Transverse colon (tissue), 4 donors: ENCODE results near the gene DDX3X. TPM values are rescaled to one million over a fixed set of nuclear protein-coding genes. Genes with fewer than 3 reads are reported as not detected.
"Not testable (repeated sequence)": the region's sequence is repeated elsewhere in the genome, so short reads cannot be mapped to it uniquely, and the experiment has no call there.

Experiments
- DNase-seq: peaks from one replicate; pipeline ENCODE4 v3.0.0-alpha.2; 2019
- H3K27ac ChIP-seq, 4 donors: fragments of 200-600 bp; sonication (generic); 2 replicates each; pipeline ENCODE4 v1.5.1; 2016 to 2018; ENCODE audit warnings: inconsistent platforms in 4 of 4
- H3K27me3 ChIP-seq: fragments of 200-600 bp; sonication (generic); 2 replicates; pipeline ENCODE4 v1.5.1; 2017; ENCODE audit warnings: inconsistent platforms
- H3K36me3 ChIP-seq, 4 donors: fragments of 200-600 bp; sonication (generic); 2 replicates each; pipeline ENCODE4 v1.5.1; 2017 to 2019; ENCODE audit warnings: inconsistent platforms in 4 of 4
- H3K4me1 ChIP-seq, 4 donors: fragments of 200-600 bp; sonication (generic); 2 replicates each; pipeline ENCODE4 v1.5.1; 2017 to 2020; ENCODE audit warnings: inconsistent platforms in 4 of 4
- H3K4me3 ChIP-seq, 4 donors: fragments of 200-600 bp; sonication (generic); 1 replicate in 1 of 4; 2 replicates in 3 of 4; pipeline versions ENCODE4 v1.5.1 to v1.6.1; 2017 to 2019; ENCODE audit warnings: inconsistent platforms in 4 of 4
- H3K9me3 ChIP-seq, 2 donors: fragments of 200-600 bp; sonication (generic); 2 replicates each; pipeline ENCODE4 v1.5.1; 2017 to 2019; ENCODE audit warnings: inconsistent platforms in 2 of 2
- CTCF ChIP-seq, 5 experiments: fragments of 200-600 bp in 3 of 5; fragments of 450-650 bp in 2 of 5; sonication (generic) in 3 of 5; IDR thresholded peaks; 1 replicate in 2 of 5; 2 replicates in 3 of 5; pipeline ENCODE4 v1.5.1; 2016 to 2017; ENCODE audit warnings: antibody characterized with exemption in 5 of 5, inconsistent platforms in 3 of 5, mild to moderate bottlenecking in 2 of 5, moderate library complexity in 1 of 5
- EP300 ChIP-seq: sonication (generic); formaldehyde crosslinking; IDR thresholded peaks from one replicate; pipeline ENCODE4 v1.6.1; 2017; ENCODE audit warnings: antibody characterized with exemption, low read depth
- POLR2A ChIP-seq: fragments of 450-650 bp; IDR thresholded peaks from one replicate; pipeline ENCODE4 v1.6.1; 2016; ENCODE audit warnings: antibody characterized with exemption, mild to moderate bottlenecking, moderate library complexity
- POLR2AphosphoS5 ChIP-seq, 3 donors: sonication (generic); formaldehyde crosslinking; IDR thresholded peaks; one replicate each; pipeline ENCODE4 v1.6.1; 2016; ENCODE audit warnings: antibody characterized with exemption in 3 of 3
- WGBS, 2 donors: methylation state at CpG; one replicate each; pipeline ENCODE4 v1.1.5; 2018; ENCODE audit warnings: low coverage in 1 of 2; 5-methylcytosine and 5-hydroxymethylcytosine counted together
- in situ Hi-C, 4 donors: fragments of 200-750 bp; cut with MboI; loops; one replicate each; pipeline versions ENCODE4 v1.15.0 to v1.15.1; 2017; ENCODE audit warnings: low sequenced_read_pairs in 3 of 4, low pct_ligation_motif_present in 1 of 4, low pct_unique_long_range_greater_than_20kb in 1 of 4
- intact Hi-C: fragments of 100-400 bp; cut with DNase I; formaldehyde crosslinking; loops from one replicate; pipeline ENCODE4 v1.15.1; 2023; ENCODE audit warnings: low total_unique reads
- total RNA-seq, 4 donors: library from RNA; depleted of rRNA; stranded (reverse); fragments of >200 nt; gene quantifications; one replicate each; pipeline ENCODE4 v1.1.0, GENCODE V29; 2016

DDX3X gene
- total RNA-seq = 100 to 1,000 TPM; 133 to 242 (median 165) TPM

- H3K4me1 ChIP-seq = peaks cover 0 to 21% (median 11%) of the 10 kb centered on the region in 4 donors
- no peaks in the 10 kb centered on the region for H3K9me3 ChIP-seq
- TF ChIP-seq POLR2A = peak; percentile 99
- TF ChIP-seq EP300 = no peak
- TF ChIP-seq CTCF (IDR thresholded peaks at IDR 0.05) = peak in 2 of 5 experiments; percentile 40 to 54
- peak; percentile 99 to 100 (median 99) for TF ChIP-seq POLR2AphosphoS5 (IDR thresholded peaks at IDR 0.05)
- H3K27ac ChIP-seq = peak within 1 kb of the TSS; percentile 99 to 100 (median 100)
- in situ Hi-C loops = no loop called here
- no peaks in the 10 kb centered on the region for H3K27me3 ChIP-seq
- H3K36me3 ChIP-seq = no peaks in the 10 kb centered on the region
- peak; percentile 93 for DNase-seq
- H3K4me3 ChIP-seq = peak within 1 kb of the TSS; percentile 85 to 98 (median 92)
- intact Hi-C loops = loop anchor here (5.0 to 10.0 kb wide), 2 partner anchors 59 to 247 kb away; partner anchors contain the start of gene USP9X
- WGBS, 2 donors = 0 to 9% methylated on average over 7 to 47 of the region's 47 CpGs
These were observed at the start of gene DDX3X for GRCh38 chrX:41333744-41334362. Gene DDX3X, plus strand, starts transcription at chrX:41334162. Its CDS starts 91 bp downstream, at chrX:41334253.

GRCh38 chrX:41285928-41286327 lies 48.0 kb upstream of the DDX3X start:
- intact Hi-C loops, H3K4me3 ChIP-seq, H3K27ac ChIP-seq, H3K36me3 ChIP-seq, H3K9me3 ChIP-seq, H3K27me3 ChIP-seq, H3K4me1 ChIP-seq, DNase-seq: not testable (repeated sequence)
- in situ Hi-C loops = loop anchor here in 1 of 4 donors (25.0 kb wide), 1 partner anchor 476 kb away; no protein-coding TSS in a partner anchor
- 95% methylated on average over 21 of the region's 21 CpGs; no CpG with 5 or more reads in 1 of the 2 donors for WGBS, 2 donors

- Histone ChIP-seq H3K27me3 (no peaks in the 10 kb centered on the region), H3K27ac (no peak overlapping the region), H3K4me3 (no peak overlapping the region), H3K36me3 (no peaks in the 10 kb centered on the region), H3K4me1 (no peaks in the 10 kb centered on the region), H3K9me3 (no peaks in the 10 kb centered on the region)
- intact Hi-C loops (no loop called here), in situ Hi-C loops (loop anchor here in 1 of 4 donors (25.0 kb wide), 1 partner anchor 474 kb away; no protein-coding TSS in a partner anchor)
- TF ChIP-seq EP300 (no peak), POLR2A (no peak), CTCF (IDR thresholded peaks at IDR 0.05) (no peak), POLR2AphosphoS5 (IDR thresholded peaks at IDR 0.05) (no peak)
- 75% methylated on average over 6 of the region's 6 CpGs; no CpG with 5 or more reads in 1 of the 2 donors for WGBS, 2 donors
- no peak for DNase-seq
These were observed 45.3 kb upstream of the DDX3X start for GRCh38 chrX:41288641-41289040.

GRCh38 chrX:41289095-41289494 lies 44.9 kb upstream of the DDX3X start:
- Histone ChIP-seq H3K27me3 (no peaks in the 10 kb centered on the region), H3K4me3 (no peak overlapping the region), H3K36me3 (no peaks in the 10 kb centered on the region), H3K27ac (no peak overlapping the region), H3K4me1 (no peaks in the 10 kb centered on the region), H3K9me3 (no peaks in the 10 kb centered on the region)
- in situ Hi-C loops = loop anchor here in 1 of 4 donors (25.0 kb wide), 1 partner anchor 473 kb away; no protein-coding TSS in a partner anchor
- intact Hi-C loops = no loop called here
- no peak for TF ChIP-seq POLR2AphosphoS5 (IDR thresholded peaks at IDR 0.05)
- TF ChIP-seq CTCF (IDR thresholded peaks at IDR 0.05) = no peak
- TF ChIP-seq EP300 = no peak
- WGBS, 2 donors = 69% methylated on average over 3 of the region's 3 CpGs; no CpG with 5 or more reads in 1 of the 2 donors
- DNase-seq = no peak
